CD14-positive monocyte (primary cell): Measurements from ENCODE around the gene ARFGAP1. TPM values are rescaled to one million over a fixed set of nuclear protein-coding genes. Genes with fewer than 3 reads are reported as not detected.

Experiments used
- DNase-seq, 3 donors: peaks; one replicate each; pipeline ENCODE4 v3.0.0-alpha.2; 2011 to 2022
- H2AFZ ChIP-seq: 2 replicates; pipeline ENCODE4 v1.6.0; 2012; ENCODE audit warnings: mild to moderate bottlenecking, low read depth, low read length, inconsistent platforms; ENCODE audit not compliant: insufficient read depth, poor library complexity, severe bottlenecking
- H3K27ac ChIP-seq, 2 donors: 1 replicate in 1 of 2; 2 replicates in 1 of 2; pipeline ENCODE4 v1.5.1; 2012 to 2013; ENCODE audit warnings: low read length in 2 of 2, control low read depth in 1 of 2, inconsistent platforms in 1 of 2, low read depth in 1 of 2, mild to moderate bottlenecking in 1 of 2
- H3K27me3 ChIP-seq, 2 donors: one replicate each; pipeline versions ENCODE4 v1.6.0 to v1.6.1; 2011 to 2013; ENCODE audit warnings: low read length in 2 of 2; ENCODE audit not compliant: control insufficient read depth in 2 of 2, insufficient read depth in 2 of 2
- H3K36me3 ChIP-seq, 2 donors: replicated peaks in 1 of 2; 1 replicate in 1 of 2; 2 replicates in 1 of 2; pipeline versions ENCODE4 v1.5.1 to v1.6.1; 2012 to 2013; ENCODE audit warnings: low read length in 2 of 2, control low read depth in 1 of 2, inconsistent platforms in 1 of 2, mild to moderate bottlenecking in 1 of 2; ENCODE audit not compliant: insufficient read depth in 2 of 2, control insufficient read depth in 1 of 2
- H3K4me1 ChIP-seq, 2 donors: 1 replicate in 1 of 2; 2 replicates in 1 of 2; pipeline versions ENCODE4 v1.5.1 to v1.6.1; 2012 to 2013; ENCODE audit warnings: low read length in 2 of 2, control low read depth in 1 of 2, inconsistent platforms in 1 of 2, mild to moderate bottlenecking in 1 of 2, moderate library complexity in 1 of 2; ENCODE audit not compliant: insufficient read depth in 2 of 2, control insufficient read depth in 1 of 2
- H3K4me2 ChIP-seq: replicated peaks from 2 replicates; pipeline ENCODE3; 2012; ENCODE audit warnings: low read length, moderate library complexity, mild to moderate bottlenecking; ENCODE audit not compliant: poor library complexity, severe bottlenecking; ENCODE audit errors: extremely low read depth
- H3K4me3 ChIP-seq, 3 experiments: fragments of 200-600 bp in 1 of 3; sonication (generic) in 1 of 3; replicated peaks in 1 of 3; 1 replicate in 2 of 3; 2 replicates in 1 of 3; pipeline ENCODE4 v1.5.1; 2011 to 2013; ENCODE audit warnings: low read length in 3 of 3, mild to moderate bottlenecking in 3 of 3, control low read depth in 2 of 3, low read depth in 2 of 3, inconsistent platforms in 1 of 3, moderate library complexity in 1 of 3
- H3K79me2 ChIP-seq: 2 replicates; pipeline ENCODE4 v1.6.0; 2012; ENCODE audit warnings: mild to moderate bottlenecking, control low read depth, inconsistent platforms, low read length, moderate library complexity; ENCODE audit not compliant: insufficient read depth
- H3K9ac ChIP-seq: 2 replicates; pipeline ENCODE4 v1.6.0; 2017; ENCODE audit warnings: low read length, mild to moderate bottlenecking; ENCODE audit not compliant: insufficient read depth, poor library complexity, severe bottlenecking
- H3K9me3 ChIP-seq, 2 donors: replicated peaks in 1 of 2; 1 replicate in 1 of 2; 2 replicates in 1 of 2; pipeline versions ENCODE4 v1.5.1 to v1.6.1; 2012 to 2013; ENCODE audit warnings: low read length in 2 of 2, control low read depth in 1 of 2; ENCODE audit not compliant: control insufficient read depth in 1 of 2, insufficient read depth in 1 of 2
- H4K20me1 ChIP-seq: 2 replicates; pipeline ENCODE4 v1.6.0; 2012; ENCODE audit warnings: mild to moderate bottlenecking, low read length, control low read depth, moderate library complexity; ENCODE audit not compliant: insufficient read depth
- H3K27ac Mint-ChIP-seq, 7 donors: one replicate each; pipeline ENCODE4 v1.8.0; 2020; ENCODE audit warnings: mild to moderate bottlenecking in 7 of 7, mixed read lengths in 7 of 7, moderate library complexity in 6 of 7, inconsistent platforms in 2 of 7
- H3K27me3 Mint-ChIP-seq, 3 donors: one replicate each; pipeline ENCODE4 v1.8.0; 2021 to 2022; ENCODE audit warnings: low read depth in 3 of 3, mild to moderate bottlenecking in 3 of 3, mixed read lengths in 3 of 3, moderate library complexity in 3 of 3, inconsistent platforms in 1 of 3
- H3K36me3 Mint-ChIP-seq, 2 donors: one replicate each; pipeline ENCODE4 v1.8.0; 2020; ENCODE audit warnings: mixed read lengths in 2 of 2, inconsistent platforms in 1 of 2, mild to moderate bottlenecking in 1 of 2
- H3K4me1 Mint-ChIP-seq: one replicate; pipeline ENCODE4 v1.8.0; 2020; ENCODE audit warnings: mild to moderate bottlenecking, mixed read lengths
- H3K4me3 Mint-ChIP-seq, 2 donors: one replicate each; pipeline ENCODE4 v1.8.0; 2020; ENCODE audit warnings: mild to moderate bottlenecking in 2 of 2, mixed read lengths in 2 of 2, moderate library complexity in 1 of 2
- H3K9me3 Mint-ChIP-seq, 7 donors: one replicate each; pipeline ENCODE4 v1.8.0; 2020 to 2022; ENCODE audit warnings: mixed read lengths in 7 of 7, mild to moderate bottlenecking in 6 of 7, moderate library complexity in 6 of 7, inconsistent platforms in 2 of 7
- WGBS: methylation state at CpG from one replicate; pipeline ENCODE4 v1.1.5; 2013; ENCODE audit warnings: missing lambda C conversion rate; ENCODE audit not compliant: insufficient coverage; 5-methylcytosine and 5-hydroxymethylcytosine counted together
- intact Hi-C, 2 donors: fragments of 100-400 bp; cut with micrococcal nuclease; formaldehyde crosslinking; loops; one replicate each; pipeline versions ENCODE4 v1.15.0 to v1.15.1; 2023
- polyA plus RNA-seq, 3 donors: library from polyadenylated mRNA; depleted of rRNA in 1 of 3; unstranded in 2 of 3; stranded (reverse) in 1 of 3; fragments of 300-500 nt in 2 of 3; fragments of >200 nt in 1 of 3; fragmentation: Illumina TruSeq in 2 of 3; gene quantifications; 1 replicate in 2 of 3; 2 replicates in 1 of 3; pipeline ENCODE4 v1.2.3, GENCODE V29; 2012 to 2021
- TF ChIP-seq, protein P1 (sequence below): fragments of 200-600 bp; IDR thresholded peaks from one replicate; pipeline ENCODE4 v1.8.0; 2022; ENCODE audit warnings: antibody characterized with exemption, mild to moderate bottlenecking

The ARFGAP1 gene
- polyA plus RNA-seq, 3 donors, result 11.2 to 99.8 (median 14.1) TPM

DNA sequence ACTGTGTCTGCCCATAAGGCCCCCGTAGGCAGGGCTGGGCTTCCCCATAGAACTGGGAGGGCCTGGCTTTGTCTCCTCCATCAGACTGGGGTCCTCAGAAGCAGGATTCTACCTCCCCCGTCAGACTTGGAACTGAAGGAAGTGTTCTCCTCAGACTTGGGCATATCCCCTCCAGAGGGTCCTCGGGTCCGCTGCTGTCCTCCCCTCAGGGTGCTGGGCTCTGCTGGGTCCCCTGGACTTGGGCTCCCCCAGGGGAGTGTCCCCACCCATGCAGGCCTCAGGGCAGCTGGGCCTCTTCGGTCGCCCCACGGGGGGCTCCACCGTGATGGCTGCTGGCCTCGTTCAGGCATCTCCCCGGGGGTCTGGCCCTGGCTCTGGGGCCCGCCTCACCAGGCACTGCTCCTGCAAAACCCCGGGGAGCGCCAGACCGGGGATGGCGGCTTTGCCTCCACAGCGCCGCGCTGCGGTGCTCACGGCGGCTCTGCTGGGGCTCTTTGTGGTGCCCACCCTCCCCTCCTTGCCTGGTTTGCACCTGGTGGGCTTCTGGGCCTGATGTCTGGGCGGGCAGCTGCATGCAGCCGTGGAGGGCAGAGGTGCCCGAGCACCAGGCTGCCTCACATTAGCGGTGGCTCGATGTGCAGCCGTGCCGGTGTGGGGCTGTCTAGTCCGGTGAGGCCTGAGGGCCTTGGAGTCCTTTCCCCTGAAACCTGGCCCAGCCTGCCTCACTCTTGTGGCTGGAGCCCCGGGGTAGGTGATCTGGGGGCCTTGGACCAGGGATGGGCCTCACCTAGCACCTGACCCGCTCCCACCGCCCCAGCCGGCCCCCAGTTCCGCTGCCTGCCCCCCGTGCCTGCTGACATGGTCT lies 34.3 kb downstream of the ARFGAP1 start:
- WGBS, result 90% methylated on average over 35 of the region's 35 CpGs
- H3K4me2 ChIP-seq, result no peak overlapping the region
- no peak for DNase-seq

DNA sequence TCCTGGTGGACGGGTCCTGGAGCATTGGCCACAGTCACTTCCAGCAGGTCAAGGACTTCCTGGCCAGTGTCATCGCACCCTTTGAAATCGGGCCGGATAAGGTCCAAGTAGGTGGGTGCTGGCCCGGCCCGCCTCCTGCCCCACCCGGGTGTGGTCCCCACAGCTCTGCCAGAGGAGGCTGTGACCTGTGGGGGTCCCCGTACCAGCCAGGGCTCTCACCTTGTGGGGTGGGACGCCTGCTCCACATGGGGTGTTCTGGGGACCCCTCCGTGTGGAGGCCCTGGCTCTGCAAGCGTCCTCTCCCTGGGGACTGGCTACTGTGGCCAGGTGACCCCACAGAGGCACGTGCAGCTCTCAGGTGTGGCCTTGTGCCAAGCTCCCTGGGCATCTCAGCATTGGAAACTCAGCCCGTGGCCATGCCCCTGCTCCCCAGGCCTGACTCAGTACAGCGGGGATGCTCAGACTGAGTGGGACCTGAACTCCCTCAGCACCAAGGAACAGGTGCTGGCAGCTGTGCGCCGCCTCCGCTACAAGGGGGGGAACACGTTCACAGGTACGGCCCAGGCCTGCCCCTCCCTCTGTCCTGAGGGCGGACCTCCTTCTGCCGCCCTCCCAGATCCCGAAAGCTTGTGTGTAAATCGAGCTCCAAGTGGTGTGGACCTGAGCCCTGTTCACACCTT lies 35.1 kb downstream of the ARFGAP1 start:
- H3K9ac ChIP-seq, result no peak overlapping the region
- no peaks in the 10 kb centered on the region for H3K36me3 Mint-ChIP-seq
- no peaks in the 10 kb centered on the region for H3K4me1 Mint-ChIP-seq
- no peak overlapping the region for H2AFZ ChIP-seq
- no peaks in the 10 kb centered on the region for H3K4me1 ChIP-seq
- no peak for DNase-seq
- H3K9me3 Mint-ChIP-seq, result peaks cover 0 to 1% (median 0%) of the 10 kb centered on the region in 7 donors
- no peaks in the 10 kb centered on the region for H3K79me2 ChIP-seq
- H4K20me1 ChIP-seq, result no peaks in the 10 kb centered on the region
- no peak overlapping the region for H3K4me3 Mint-ChIP-seq
- intact Hi-C loops, result no loop called here
- H3K27ac ChIP-seq, result no peak overlapping the region
- H3K27me3 ChIP-seq, result no peaks in the 10 kb centered on the region
- H3K4me3 ChIP-seq, result no peak overlapping the region
- TF ChIP-seq, protein P1, sequence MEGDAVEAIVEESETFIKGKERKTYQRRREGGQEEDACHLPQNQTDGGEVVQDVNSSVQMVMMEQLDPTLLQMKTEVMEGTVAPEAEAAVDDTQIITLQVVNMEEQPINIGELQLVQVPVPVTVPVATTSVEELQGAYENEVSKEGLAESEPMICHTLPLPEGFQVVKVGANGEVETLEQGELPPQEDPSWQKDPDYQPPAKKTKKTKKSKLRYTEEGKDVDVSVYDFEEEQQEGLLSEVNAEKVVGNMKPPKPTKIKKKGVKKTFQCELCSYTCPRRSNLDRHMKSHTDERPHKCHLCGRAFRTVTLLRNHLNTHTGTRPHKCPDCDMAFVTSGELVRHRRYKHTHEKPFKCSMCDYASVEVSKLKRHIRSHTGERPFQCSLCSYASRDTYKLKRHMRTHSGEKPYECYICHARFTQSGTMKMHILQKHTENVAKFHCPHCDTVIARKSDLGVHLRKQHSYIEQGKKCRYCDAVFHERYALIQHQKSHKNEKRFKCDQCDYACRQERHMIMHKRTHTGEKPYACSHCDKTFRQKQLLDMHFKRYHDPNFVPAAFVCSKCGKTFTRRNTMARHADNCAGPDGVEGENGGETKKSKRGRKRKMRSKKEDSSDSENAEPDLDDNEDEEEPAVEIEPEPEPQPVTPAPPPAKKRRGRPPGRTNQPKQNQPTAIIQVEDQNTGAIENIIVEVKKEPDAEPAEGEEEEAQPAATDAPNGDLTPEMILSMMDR, result no peak
- no peak overlapping the region for H3K4me2 ChIP-seq
- H3K9me3 ChIP-seq, result no peaks in the 10 kb centered on the region
- H3K27ac Mint-ChIP-seq, result no peak overlapping the region
- no peaks in the 10 kb centered on the region for H3K36me3 ChIP-seq
- 86% methylated on average over 21 of the region's 23 CpGs for WGBS
- peaks cover 0 to 5% (median 2%) of the 10 kb centered on the region in 3 donors for H3K27me3 Mint-ChIP-seq

More for the DNA sequence above, 34.3 kb downstream of the ARFGAP1 start:
- H3K27ac Mint-ChIP-seq, result no peak overlapping the region
- no peak overlapping the region for H3K4me3 Mint-ChIP-seq
- H3K4me3 ChIP-seq, result no peak overlapping the region
- H3K4me1 ChIP-seq, result no peaks in the 10 kb centered on the region
- no peaks in the 10 kb centered on the region for H3K27me3 ChIP-seq
- H2AFZ ChIP-seq, result no peak overlapping the region
- no peaks in the 10 kb centered on the region for H3K4me1 Mint-ChIP-seq
- no peaks in the 10 kb centered on the region for H3K9me3 ChIP-seq
- TF ChIP-seq, protein P1, result no peak
- H3K27ac ChIP-seq, result no peak overlapping the region
- H3K27me3 Mint-ChIP-seq, result peaks cover 0 to 9% (median 4%) of the 10 kb centered on the region in 3 donors
- H3K36me3 Mint-ChIP-seq, result no peaks in the 10 kb centered on the region
- no peaks in the 10 kb centered on the region for H3K36me3 ChIP-seq
- no peaks in the 10 kb centered on the region for H3K79me2 ChIP-seq
- H3K9me3 Mint-ChIP-seq, result peaks cover 0 to 8% (median 4%) of the 10 kb centered on the region in 7 donors
- H4K20me1 ChIP-seq, result no peaks in the 10 kb centered on the region
- H3K9ac ChIP-seq, result no peak overlapping the region
- intact Hi-C loops, result no loop called here
